Upper lobe of right lung (tissue), 1 donor: ENCODE measurements around the gene MYOZ1. TPM values are rescaled to one million over a fixed set of nuclear protein-coding genes. Genes with fewer than 3 reads are reported as not detected.

Experiments used
- ATAC-seq: fragments of 200-7000 bp; cut with Tn5 transposase; one replicate; pipeline ENCODE4 v1.9.1; 2020; ENCODE audit warnings: mild to moderate bottlenecking, moderate library complexity
- DNase-seq: peaks from one replicate; pipeline ENCODE4 v3.0.0-alpha.2; 2020
- H3K27ac ChIP-seq: fragments of 200-600 bp; one replicate; pipeline ENCODE4 v1.8.0; 2022
- H3K27me3 ChIP-seq: fragments of 200-600 bp; one replicate; pipeline ENCODE4 v1.8.0; 2022; ENCODE audit warnings: mild to moderate bottlenecking
- H3K36me3 ChIP-seq: fragments of 200-600 bp; one replicate; pipeline ENCODE4 v1.8.0; 2022
- H3K4me1 ChIP-seq: fragments of 200-600 bp; one replicate; pipeline ENCODE4 v1.8.0; 2022
- H3K4me3 ChIP-seq: fragments of 200-600 bp; one replicate; pipeline ENCODE4 v1.8.0; 2022; ENCODE audit warnings: mild to moderate bottlenecking
- H3K9me3 ChIP-seq: fragments of 200-600 bp; one replicate; pipeline ENCODE4 v1.8.0; 2022
- CTCF ChIP-seq: fragments of 200-600 bp; IDR thresholded peaks from one replicate; pipeline ENCODE4 v1.8.0; 2022; ENCODE audit warnings: antibody characterized with exemption
- intact Hi-C: fragments of 100-400 bp; cut with DNase I; formaldehyde crosslinking; loops from one replicate; pipeline ENCODE4 v1.11.0; 2022
- total RNA-seq: library from RNA; stranded (reverse); fragmentation: NEBNext Ultra II Directional; extraction: Animal tissue kit (Norgen Biotek cat#: 25700); gene quantifications from one replicate; pipeline ENCODE4 v1.2.1, GENCODE V29; 2021
- donor health status: DM: no; HTN: yes; CAD: no; lungs with severe emphysema.

The MYOZ1 gene
- total RNA-seq, 1 donor from 2014 or later = 5.2 TPM

GRCh38 chr10:73655990-73656298 is 14.7 kb upstream of the MYOZ1 start, which contains the start of gene SYNPO2L:
Gene SYNPO2L (minus strand): TSS chr10:73656029. CDS start chr10:73655922, 107 bp downstream.
- intact Hi-C loops = no loop called here
- peak within 1 kb of the TSS; percentile 30 for H3K27ac ChIP-seq
- DNase-seq = no peak

GRCh38 chr10:73655257-73655989 is 14.1 kb upstream of the MYOZ1 start:
- ATAC-seq = no peak

More at GRCh38 chr10:73655990-73656298, 14.7 kb upstream of the MYOZ1 start, which contains the start of gene SYNPO2L:
- Histone ChIP-seq H3K27me3 (no peaks in the 10 kb centered on the region), H3K36me3 (no peaks in the 10 kb centered on the region), H3K9me3 (no peaks in the 10 kb centered on the region), H3K4me1 (no peaks in the 10 kb centered on the region), H3K4me3 (no peak within 1 kb of the TSS)
- ATAC-seq = peak; percentile 49
- TF ChIP-seq CTCF = no peak

GRCh38 chr10:73653701-73654100 is 12.4 kb upstream of the MYOZ1 start:
- Histone ChIP-seq H3K27ac (no peak overlapping the region), H3K36me3 (no peaks in the 10 kb centered on the region), H3K9me3 (no peaks in the 10 kb centered on the region), H3K4me3 (no peak overlapping the region), H3K27me3 (no peaks in the 10 kb centered on the region), H3K4me1 (peaks cover 6% of the 10 kb centered on the region)
- ATAC-seq (no peak), DNase-seq (no peak)
- intact Hi-C loops = no loop called here
- no peak for TF ChIP-seq CTCF

More at GRCh38 chr10:73655257-73655989, 14.1 kb upstream of the MYOZ1 start:
- Histone ChIP-seq H3K27ac (peak overlapping the region; percentile 30), H3K4me1 (no peaks in the 10 kb centered on the region), H3K27me3 (no peaks in the 10 kb centered on the region), H3K36me3 (no peaks in the 10 kb centered on the region), H3K4me3 (no peak overlapping the region), H3K9me3 (no peaks in the 10 kb centered on the region)
- intact Hi-C loops = no loop called here
- no peak for TF ChIP-seq CTCF
- no peak for DNase-seq

GRCh38 chr10:73653195-73653594 is 11.9 kb upstream of the MYOZ1 start:
- no peaks in the 10 kb centered on the region for H3K9me3 ChIP-seq
- no peak for TF ChIP-seq CTCF
- H3K27ac ChIP-seq = no peak overlapping the region
- no peaks in the 10 kb centered on the region for H3K27me3 ChIP-seq
- DNase-seq (no peak), ATAC-seq (no peak)
- no peaks in the 10 kb centered on the region for H3K36me3 ChIP-seq
- intact Hi-C loops = no loop called here
- peaks cover 9% of the 10 kb centered on the region for H3K4me1 ChIP-seq
- no peak overlapping the region for H3K4me3 ChIP-seq

GRCh38 chr10:73650537-73651331 is 9.5 kb upstream of the MYOZ1 start:
- Histone ChIP-seq H3K4me1 (peaks cover 13% of the 10 kb centered on the region), H3K36me3 (no peaks in the 10 kb centered on the region), H3K4me3 (no peak overlapping the region), H3K27ac (no peak overlapping the region), H3K27me3 (no peaks in the 10 kb centered on the region), H3K9me3 (no peaks in the 10 kb centered on the region)
- peak; percentile 4 for ATAC-seq
- DNase-seq = no peak
- intact Hi-C loops = no loop called here
- TF ChIP-seq CTCF = no peak
